Activated T-cell treated with anti-CD3 and anti-CD28 coated beads, Interleukin-2, amount 50 U/mL, for 48 hours (primary cell): ENCODE data around the gene ARF3.

ENCODE experiments used
- DNase-seq, 2 experiments: peaks; one replicate each; pipeline ENCODE4 v3.0.0-alpha.2; 2020

The ARF3 gene

GRCh38 chr12:48981757-48982157 lies 24.5 kb upstream of the ARF3 start:
- DNase-seq, result no peak

DNA sequence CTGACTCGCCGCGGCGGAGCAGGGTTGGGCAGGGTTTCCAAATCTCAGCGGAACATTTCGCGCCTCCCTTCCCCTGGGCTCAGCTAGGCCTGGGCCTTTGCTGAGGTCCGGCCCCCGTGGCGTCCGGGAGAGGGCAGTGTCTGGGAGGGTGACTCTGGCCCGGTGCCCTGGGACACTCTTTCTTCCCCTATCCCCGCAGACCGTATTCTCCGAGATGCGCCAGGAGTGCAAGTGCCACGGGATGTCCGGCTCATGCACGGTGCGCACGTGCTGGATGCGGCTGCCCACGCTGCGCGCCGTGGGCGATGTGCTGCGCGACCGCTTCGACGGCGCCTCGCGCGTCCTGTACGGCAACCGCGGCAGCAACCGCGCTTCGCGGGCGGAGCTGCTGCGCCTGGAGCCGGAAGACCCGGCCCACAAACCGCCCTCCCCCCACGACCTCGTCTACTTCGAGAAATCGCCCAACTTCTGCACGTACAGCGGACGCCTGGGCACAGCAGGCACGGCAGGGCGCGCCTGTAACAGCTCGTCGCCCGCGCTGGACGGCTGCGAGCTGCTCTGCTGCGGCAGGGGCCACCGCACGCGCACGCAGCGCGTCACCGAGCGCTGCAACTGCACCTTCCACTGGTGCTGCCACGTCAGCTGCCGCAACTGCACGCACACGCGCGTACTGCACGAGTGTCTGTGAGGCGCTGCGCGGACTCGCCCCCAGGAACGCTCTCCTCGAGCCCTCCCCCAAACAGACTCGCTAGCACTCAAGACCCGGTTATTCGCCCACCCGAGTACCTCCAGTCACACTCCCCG lies 23.9 kb upstream of the ARF3 start:
- DNase-seq, result peak; percentile 33 to 52

DNA sequence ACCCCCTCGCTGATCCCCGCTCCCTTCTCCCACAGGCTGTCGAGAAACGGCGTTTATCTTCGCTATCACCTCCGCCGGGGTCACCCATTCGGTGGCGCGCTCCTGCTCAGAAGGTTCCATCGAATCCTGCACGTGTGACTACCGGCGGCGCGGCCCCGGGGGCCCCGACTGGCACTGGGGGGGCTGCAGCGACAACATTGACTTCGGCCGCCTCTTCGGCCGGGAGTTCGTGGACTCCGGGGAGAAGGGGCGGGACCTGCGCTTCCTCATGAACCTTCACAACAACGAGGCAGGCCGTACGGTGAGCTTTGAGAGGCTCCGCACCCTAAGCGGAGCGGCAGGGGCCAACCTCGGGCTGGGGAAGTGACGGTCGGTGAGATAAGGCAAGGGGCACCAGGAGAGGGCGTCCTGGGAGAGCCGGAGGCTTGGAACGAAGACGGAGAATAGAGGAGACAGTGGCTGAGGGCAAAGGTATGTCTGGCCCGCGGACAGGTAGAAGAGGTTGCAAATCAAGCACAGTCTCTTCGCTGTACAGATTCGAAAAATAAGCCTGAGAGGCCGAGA lies 23.2 kb upstream of the ARF3 start:
- peak; percentile 63 to 65 for DNase-seq

DNA sequence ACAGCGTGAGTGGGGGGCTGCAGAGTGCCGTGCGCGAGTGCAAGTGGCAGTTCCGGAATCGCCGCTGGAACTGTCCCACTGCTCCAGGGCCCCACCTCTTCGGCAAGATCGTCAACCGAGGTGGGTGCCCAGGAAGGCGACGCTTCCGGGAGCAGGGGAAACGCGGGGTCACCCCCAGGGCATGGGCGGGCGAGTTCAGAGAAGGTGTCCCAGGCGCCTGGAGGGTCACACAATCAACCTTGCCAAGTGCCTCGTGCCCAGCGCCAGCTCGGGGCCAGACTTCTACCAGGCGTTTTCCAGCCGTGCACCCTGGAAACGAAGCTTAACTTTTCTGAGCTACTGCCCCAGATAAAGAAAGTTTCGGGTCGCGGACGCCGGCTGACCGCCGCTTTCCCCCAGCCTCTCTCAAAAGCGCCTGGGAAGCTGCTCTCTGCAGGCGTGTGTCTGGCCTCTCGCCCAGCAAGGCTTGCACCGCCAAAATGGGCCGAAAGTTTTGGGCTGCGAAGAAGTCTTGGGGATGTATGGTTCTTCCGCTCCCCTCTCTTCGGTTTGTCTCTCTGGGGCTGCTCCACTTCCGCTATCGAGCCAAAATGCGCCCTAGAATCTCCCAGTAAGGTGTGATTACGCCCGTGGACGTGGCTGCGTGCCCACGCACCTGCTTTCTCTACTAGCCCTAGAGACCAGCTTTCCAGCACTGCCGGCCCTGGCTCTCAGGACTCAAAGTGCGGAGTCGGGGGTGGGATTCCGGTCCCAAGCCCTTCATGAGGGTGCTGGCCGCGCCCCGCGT lies 22.5 kb upstream of the ARF3 start:
- peak; percentile 52 for DNase-seq

DNA sequence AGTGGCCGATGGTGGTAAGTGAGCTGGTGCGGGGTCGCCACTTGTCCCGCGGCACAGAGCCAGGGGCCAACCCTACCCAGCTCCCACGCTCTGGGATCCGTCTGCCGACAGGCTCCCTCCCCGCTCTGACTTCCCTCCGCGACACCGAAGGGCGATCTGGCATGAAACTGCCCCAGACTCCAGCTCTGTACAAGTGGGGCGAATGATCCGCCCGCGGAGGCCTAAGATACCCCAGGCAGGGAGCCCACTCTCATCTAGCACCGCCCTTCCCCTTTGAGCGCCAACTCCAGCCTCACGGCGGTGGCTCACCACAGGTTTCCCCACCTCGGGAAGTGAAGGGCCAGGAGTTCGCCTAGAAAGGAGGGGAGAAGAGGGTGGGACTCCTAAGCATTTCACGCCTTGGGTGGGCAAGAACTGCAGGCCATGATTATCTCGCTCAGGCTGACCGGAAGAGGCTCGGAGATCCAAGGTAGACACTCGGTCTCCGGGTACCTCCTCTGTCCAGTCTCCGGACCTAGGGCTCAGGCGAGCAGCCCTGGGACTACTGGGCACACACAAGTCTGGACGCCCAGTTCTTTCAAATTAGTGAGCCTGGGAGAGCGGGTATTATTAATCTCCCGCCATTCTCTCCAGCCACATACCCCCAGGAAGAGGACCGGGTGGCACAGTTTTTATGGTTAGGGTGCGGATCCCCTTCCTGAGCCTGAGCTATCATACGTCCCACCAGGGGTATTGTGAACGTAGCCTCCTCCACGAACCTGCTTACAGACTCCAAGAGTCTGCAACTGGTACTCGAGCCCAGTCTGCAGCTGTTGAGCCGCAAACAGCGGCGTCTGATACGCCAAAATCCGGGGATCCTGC lies 21.7 kb upstream of the ARF3 start:
- DNase-seq, result peak; percentile 45 to 50

GRCh38 chr12:48978291-48978740 lies 21.0 kb upstream of the ARF3 start, which contains the start of gene WNT1:
Gene WNT1, plus strand, starts transcription at chr12:48978322. Its CDS starts 329 bp downstream, at chr12:48978651.
- no peak for DNase-seq

GRCh38 chr12:48977290-48978281 lies 20.3 kb upstream of the ARF3 start:
- peak; percentile 89 to 91 for DNase-seq

DNA sequence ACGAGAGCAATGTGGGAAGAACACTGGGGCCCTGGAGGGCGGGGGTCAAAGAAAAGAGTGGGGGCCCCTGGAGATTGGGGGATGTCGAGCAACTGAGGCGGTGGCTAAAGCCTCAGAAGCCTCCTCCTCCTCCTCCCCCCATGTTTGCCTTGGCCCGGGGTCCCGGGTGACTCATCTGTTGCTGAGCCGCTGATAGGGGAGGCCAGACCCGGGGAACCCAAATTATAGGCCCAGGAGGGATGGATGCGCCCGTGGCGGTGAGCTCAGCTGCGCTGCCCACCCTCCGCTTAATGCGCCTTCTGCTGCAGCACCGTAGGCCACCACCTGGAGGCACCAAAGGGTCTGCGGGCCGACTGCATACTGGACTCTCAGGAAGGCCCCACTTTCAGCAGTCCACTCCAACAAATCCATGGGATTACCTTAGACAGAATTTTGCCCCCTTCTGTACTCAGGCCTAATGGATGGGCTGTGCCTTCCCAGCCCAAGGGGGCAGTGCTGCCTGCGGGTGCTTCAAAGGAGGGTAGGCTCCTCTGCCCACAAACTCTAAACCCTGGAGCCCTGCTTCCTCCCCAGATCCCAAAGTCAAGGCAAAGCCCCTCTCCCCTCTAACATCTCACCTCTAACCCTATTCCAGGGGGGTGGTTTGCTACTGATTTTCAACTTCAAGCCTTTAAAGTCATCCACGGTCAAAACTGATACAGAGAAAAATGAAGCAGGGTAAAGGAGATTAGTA lies 16.8 kb upstream of the ARF3 start:
- peak; percentile 66 to 70 for DNase-seq

DNA sequence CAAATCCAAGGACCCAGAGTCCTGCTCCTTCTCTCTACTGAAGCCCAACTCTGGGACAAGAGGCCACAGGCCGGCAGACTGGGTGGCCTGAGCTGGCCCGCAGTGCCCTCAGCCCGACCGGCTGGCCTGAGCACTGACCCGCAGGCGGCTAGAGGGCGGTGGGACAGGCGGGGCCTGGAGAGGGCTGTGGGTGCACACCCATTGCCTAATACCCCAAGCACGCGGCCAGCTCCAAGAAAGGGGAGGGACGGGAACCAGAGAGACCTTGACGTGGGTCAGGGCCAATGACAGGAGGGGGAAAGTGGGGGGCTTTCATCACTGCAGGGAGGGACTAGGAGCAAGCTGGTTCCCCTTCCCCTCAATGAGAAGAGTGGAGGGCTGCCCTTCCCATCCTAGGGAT lies 16.2 kb upstream of the ARF3 start:
- DNase-seq, result no peak

DNA sequence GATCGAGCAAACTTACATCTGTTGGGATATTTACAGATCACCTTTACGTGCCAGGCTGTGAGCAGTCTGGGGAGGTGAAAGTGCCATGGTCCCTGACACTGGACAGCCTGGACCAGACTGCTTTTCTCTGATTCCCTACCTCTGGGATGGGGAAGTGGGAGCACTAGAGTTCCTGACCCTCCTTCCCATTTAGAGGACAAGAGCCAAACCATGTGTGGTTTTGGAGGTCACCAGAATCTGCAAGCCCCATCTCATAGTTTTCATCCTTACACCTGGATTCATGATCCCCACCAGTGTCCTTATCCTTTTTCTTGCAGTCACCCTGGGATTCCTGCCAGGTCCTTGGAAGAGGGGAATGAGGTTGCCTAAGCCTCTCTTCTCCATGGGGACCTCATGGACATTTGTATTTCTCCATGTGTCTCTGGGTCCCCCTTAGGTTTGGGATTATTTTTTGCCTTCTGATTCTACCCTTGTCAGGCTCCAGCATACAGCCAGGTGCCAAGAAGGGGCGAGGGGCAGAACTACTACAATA lies 15.7 kb upstream of the ARF3 start:
- DNase-seq, result no peak

GRCh38 chr12:48972213-48972951 lies 15.1 kb upstream of the ARF3 start:
- peak; percentile 75 to 81 for DNase-seq

DNA sequence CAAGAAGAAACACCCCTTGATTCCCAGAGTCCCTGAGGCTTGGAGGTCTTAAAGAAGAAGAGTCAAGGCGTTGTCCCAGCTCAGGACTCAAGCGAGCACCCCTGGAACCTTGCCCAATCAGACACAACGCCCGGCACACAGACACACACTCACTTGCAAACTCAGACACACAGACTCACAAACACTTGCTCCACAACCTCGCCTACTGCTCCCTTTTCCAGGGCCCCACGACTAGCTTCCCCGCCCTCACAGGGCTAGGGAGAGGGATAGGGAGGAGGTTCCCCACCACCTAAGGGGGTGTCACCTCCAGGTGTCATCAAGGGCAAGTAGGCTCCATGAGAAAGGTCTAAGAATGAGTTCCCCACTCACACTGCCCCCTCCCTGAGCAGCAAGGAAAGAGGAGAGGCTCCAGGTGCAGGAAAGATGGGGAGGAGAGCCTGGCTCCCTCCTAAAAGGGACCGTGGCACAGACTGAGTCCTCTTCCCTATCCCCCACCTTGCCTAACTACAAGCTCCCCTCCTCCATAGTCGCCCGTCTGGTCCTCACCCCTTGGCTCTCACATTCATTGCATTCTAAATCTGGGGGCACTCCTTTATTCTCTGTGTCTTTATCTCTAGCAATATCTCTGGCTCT lies 13.5 kb upstream of the ARF3 start:
- DNase-seq, result peak; percentile 29 to 31

DNA sequence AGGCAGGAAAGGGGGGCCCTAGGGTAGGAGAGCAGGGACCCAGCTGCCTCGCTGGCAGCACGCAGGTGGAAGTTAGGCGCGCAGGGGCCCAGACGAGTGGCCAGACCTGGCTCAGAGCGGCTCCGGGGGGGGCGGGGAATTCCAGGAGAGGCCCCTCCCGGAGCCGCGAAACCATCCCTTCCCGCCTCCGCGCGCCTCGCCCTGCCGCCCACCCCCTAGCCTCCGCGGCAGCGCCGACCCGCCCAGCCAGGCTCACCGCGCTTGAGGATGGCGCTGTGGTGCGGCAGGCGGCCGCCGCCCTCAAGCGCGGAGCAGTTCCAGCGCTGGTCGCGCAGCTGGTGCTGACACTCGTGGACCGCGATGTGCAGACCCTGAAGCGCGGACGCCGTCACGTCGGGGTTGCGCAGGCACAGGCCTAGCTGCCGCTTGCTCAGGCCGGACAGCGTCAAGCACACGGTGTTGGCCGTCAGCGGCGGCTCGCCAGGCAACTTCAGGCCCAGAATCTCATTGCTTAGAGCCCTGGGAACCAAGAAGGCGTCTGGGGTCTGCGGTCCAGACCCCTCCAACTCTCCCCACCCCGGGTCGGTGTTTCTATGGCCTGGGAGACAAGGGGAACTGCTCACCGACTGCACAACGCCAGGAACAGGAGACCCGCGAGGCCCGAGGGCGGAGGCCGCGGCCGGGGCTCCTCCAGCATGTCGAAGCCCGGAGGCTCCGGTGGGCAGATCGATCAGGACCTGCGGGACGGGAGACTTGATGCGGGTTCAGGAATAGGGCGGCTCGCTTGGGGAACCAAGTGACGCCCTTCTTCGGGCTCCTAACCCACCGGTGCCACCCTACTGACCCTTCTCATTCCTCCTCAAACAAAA lies 12.8 kb upstream of the ARF3 start:
- DNase-seq, result peak; percentile 31 to 45

DNA sequence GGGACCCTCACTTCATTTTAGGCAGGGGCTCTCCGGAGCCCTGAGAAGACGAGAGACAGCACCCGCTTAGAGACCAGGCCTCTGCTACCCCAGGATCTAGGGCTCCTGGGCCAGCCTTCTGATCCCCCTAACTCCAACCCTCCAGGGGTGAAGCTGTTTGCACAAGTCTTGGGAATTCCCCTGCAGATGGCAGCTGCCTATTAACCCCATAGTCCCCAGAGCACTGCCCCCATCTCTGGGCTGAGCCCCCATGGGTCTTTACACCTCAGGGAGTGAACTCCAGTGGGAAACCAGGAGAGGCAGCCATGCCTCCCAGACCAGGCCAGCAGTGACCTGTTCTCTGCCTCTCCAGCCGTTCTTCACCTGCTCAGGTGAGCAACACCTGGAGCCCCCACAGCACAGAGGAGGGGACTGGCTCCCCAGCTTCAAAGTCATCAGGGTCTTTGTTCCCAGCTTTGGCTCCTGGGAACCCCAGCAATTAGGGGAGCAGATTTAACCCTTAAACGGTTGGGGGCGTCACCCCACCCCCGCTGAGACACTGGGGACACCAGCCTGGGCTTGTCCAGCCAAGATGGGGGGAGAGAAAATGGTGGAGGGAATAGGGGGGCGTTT lies 12.0 kb upstream of the ARF3 start:
- no peak for DNase-seq

GRCh38 chr12:48968467-48968866 lies 11.2 kb upstream of the ARF3 start:
- no peak for DNase-seq

DNA sequence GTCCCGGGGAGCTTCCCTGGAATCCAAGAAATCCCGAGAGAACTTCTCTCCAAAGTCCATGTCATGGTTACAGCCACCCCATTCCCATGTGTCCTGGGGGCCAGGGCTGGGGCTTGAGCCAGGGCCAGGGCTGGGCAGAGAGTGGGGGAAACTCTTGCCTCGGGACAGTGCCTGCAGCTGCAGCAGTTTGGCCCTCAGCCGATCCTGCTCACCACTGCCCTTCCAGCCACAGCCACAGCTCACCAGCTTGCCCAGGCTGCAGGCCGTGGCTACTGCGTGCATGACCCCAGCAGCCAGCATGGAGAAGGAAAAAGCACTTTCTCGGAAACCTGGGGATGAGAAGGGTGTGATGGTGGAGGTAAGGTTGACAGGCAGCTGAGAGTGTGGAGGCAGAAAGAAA lies 10.7 kb upstream of the ARF3 start:
- no peak for DNase-seq

DNA sequence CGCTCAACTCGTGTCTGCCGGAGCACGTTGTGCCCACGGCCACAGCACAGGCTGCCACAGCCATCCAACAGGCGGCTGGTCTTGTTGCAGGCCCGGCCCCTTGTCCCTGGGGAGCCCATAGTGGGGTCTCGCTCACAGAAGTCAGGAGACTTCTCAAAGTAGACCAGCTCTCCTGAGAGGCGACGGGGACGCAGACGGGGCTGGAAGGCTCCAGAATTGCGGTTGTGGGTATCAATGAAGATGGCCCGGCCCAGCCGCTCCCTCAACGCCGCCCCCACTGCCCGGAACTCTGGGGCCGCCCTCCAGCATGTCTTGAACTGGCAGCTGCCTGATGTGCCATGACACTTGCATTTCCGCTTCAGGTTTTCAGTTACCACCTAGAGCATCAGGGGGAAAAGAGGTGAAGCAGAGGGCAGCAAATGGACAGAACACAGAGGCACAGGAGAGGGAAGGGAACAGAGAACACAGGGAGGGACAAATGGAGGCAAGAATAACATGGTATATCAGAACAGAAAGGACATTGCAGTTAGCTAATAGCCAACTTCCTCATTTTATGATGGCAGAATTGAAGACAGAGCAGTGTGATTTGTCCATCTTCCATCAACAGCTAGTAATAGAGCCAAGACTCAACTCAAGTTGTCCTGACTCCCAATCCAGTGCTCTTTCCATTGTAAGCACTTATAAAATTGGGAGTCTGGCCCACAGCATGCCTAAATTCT lies 9.0 kb upstream of the ARF3 start:
- DNase-seq, result no peak
